ENCODE data around the gene ADGRV1.

Gene ADGRV1

GRCh38 chr5:91065496-91065895 lies 506.9 kb downstream of the ADGRV1 start:
- ChIA-PET POLR2A (no interaction called here), CTCF (no interaction called here)
- no peak for TF ChIP-seq FOXK2 (IDR thresholded peaks at IDR 0.05)
- no peak for DNase-seq (ENCODE audit: extremely low spot score)

- TF ChIP-seq FOXK2 (IDR thresholded peaks at IDR 0.05) = no peak
- no peak for TF ChIP-seq HDGF (IDR thresholded peaks at IDR 0.05; ENCODE audit: borderline replicate concordance)
- no peak for TF ChIP-seq FOXM1 (IDR thresholded peaks at IDR 0.05; ENCODE audit: borderline replicate concordance)
- TF ChIP-seq L3MBTL2 (conservative IDR thresholded peaks at IDR 0.05) = no peak
- TF ChIP-seq SP1 (IDR thresholded peaks at IDR 0.05) = no peak
- no peak for TF ChIP-seq FOXA1 (IDR thresholded peaks at IDR 0.05)
- no peak for TF ChIP-seq LEF1 (IDR thresholded peaks at IDR 0.05; ENCODE audit: borderline replicate concordance)
- ChIA-PET POLR2A (no interaction called here), CTCF (interaction anchor here (0.6 kb wide), 1 partner anchor 30 kb away, joined by 3 read pairs; no protein-coding TSS in a partner anchor)
- DNase-seq (ENCODE audit: extremely low spot score) = no peak
Observed at GRCh38 chr5:91069364-91069763, 510.8 kb downstream of the ADGRV1 start.

- TF ChIP-seq FOXK2 (IDR thresholded peaks at IDR 0.05) = no peak
- no peak for DNase-seq (ENCODE audit: extremely low spot score)
- POLR2A ChIA-PET = interaction anchor here (0.9 kb wide), 1 partner anchor 312 kb away, joined by 3 read pairs; the partner anchor contains the start of gene ARRDC3
- CTCF ChIA-PET = no interaction called here
Observed at GRCh38 chr5:91070761-91071550, 512.4 kb downstream of the ADGRV1 start.

GRCh38 chr5:91072881-91073280 lies 514.3 kb downstream of the ADGRV1 start:
- ChIA-PET POLR2A (interaction anchor here (0.9 kb wide), 1 partner anchor 310 kb away, joined by 3 read pairs; the partner anchor contains the start of gene ARRDC3), CTCF (no interaction called here)
- TF ChIP-seq HDGF (IDR thresholded peaks at IDR 0.05; ENCODE audit: borderline replicate concordance) = no peak
- no peak for TF ChIP-seq LEF1 (IDR thresholded peaks at IDR 0.05; ENCODE audit: borderline replicate concordance)
- no peak for TF ChIP-seq NFRKB (IDR thresholded peaks at IDR 0.05)
- no peak for TF ChIP-seq CTBP1 (IDR thresholded peaks at IDR 0.05; ENCODE audit: borderline replicate concordance)
- TF ChIP-seq FOXA1 (IDR thresholded peaks at IDR 0.05) = no peak
- no peak for TF ChIP-seq TARDBP (IDR thresholded peaks at IDR 0.05)
- no peak for DNase-seq (ENCODE audit: extremely low spot score)

- ChIA-PET POLR2A (no interaction called here), CTCF (interaction anchor here (0.6 kb wide), 1 partner anchor 50 kb away, joined by 3 read pairs; no protein-coding TSS in a partner anchor)
- DNase-seq (ENCODE audit: extremely low spot score) = no peak
- TF ChIP-seq, protein P1, sequence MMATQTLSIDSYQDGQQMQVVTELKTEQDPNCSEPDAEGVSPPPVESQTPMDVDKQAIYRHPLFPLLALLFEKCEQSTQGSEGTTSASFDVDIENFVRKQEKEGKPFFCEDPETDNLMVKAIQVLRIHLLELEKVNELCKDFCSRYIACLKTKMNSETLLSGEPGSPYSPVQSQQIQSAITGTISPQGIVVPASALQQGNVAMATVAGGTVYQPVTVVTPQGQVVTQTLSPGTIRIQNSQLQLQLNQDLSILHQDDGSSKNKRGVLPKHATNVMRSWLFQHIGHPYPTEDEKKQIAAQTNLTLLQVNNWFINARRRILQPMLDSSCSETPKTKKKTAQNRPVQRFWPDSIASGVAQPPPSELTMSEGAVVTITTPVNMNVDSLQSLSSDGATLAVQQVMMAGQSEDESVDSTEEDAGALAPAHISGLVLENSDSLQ (IDR thresholded peaks at IDR 0.05) = no peak
- TF ChIP-seq ZNF384 (IDR thresholded peaks at IDR 0.05) (no peak), CTBP1 (IDR thresholded peaks at IDR 0.05; ENCODE audit: borderline replicate concordance) (no peak), SP1 (IDR thresholded peaks at IDR 0.05) (no peak), FOXM1 (IDR thresholded peaks at IDR 0.05; ENCODE audit: borderline replicate concordance) (no peak), FOXA1 (IDR thresholded peaks at IDR 0.05) (no peak), TARDBP (IDR thresholded peaks at IDR 0.05) (no peak), HDGF (IDR thresholded peaks at IDR 0.05; ENCODE audit: borderline replicate concordance) (no peak), FOXK2 (IDR thresholded peaks at IDR 0.05) (no peak), L3MBTL2 (conservative IDR thresholded peaks at IDR 0.05) (no peak), LEF1 (IDR thresholded peaks at IDR 0.05; ENCODE audit: borderline replicate concordance) (no peak), SUZ12 (IDR thresholded peaks at IDR 0.05) (no peak), ARNT (IDR thresholded peaks at IDR 0.05) (no peak)
Observed at GRCh38 chr5:91074615-91075014, 516.0 kb downstream of the ADGRV1 start.

DNA sequence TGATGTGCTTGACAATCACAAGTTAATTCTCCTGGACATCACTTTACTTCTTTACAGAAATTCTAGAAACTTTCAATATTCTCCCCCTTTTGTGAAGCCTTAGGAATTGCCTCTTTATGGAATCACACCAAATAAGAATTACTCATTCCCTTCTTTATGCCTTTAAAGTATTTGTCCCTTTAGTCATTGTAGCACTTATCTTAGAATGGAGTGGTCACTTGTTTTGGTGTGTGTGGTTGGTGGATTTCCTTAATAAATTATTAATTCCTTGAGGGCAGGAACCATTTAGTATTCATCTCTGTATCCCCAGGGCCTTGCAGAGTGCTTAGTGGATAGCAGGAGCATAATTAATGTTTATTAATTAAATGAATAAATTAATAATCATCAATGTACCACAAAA lies 517.5 kb downstream of the ADGRV1 start:
- TF ChIP-seq ZNF384 (IDR thresholded peaks at IDR 0.05) (no peak), L3MBTL2 (conservative IDR thresholded peaks at IDR 0.05) (no peak), LEF1 (IDR thresholded peaks at IDR 0.05; ENCODE audit: borderline replicate concordance) (no peak)
- POLR2A ChIA-PET = no interaction called here
- no peak for DNase-seq (ENCODE audit: extremely low spot score)
- CTCF ChIA-PET = no interaction called here

DNA sequence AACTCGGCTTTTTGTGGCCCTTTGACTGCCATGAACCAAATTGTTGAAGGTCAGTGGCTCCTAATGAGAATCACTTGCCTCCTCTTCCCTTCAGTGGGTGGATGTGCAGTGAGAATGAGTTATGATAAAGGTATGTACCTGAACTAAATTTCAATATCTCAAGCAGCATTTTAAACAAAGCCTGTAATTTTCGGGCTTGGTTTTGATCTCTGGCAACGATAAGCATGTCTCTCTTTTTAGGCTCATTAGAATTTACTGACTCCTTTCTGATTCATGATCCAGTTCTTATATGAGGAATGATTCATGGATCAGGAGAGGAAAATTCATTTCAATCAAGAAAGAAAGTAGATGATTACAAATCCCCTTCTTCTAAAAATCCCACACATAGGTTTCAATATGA lies 519.0 kb downstream of the ADGRV1 start:
- TF ChIP-seq ZNF384 (IDR thresholded peaks at IDR 0.05) (no peak), CTBP1 (IDR thresholded peaks at IDR 0.05; ENCODE audit: borderline replicate concordance) (no peak), SUZ12 (IDR thresholded peaks at IDR 0.05) (no peak), HDGF (IDR thresholded peaks at IDR 0.05; ENCODE audit: borderline replicate concordance) (no peak), BHLHE40 (IDR thresholded peaks at IDR 0.05; ENCODE audit: borderline replicate concordance) (no peak)
- POLR2A ChIA-PET = no interaction called here
- DNase-seq (ENCODE audit: extremely low spot score) = no peak
- CTCF ChIA-PET = no interaction called here

- TF ChIP-seq ELF4 (IDR thresholded peaks at IDR 0.05) = no peak
- no peak for TF ChIP-seq TARDBP (IDR thresholded peaks at IDR 0.05)
- no peak for TF ChIP-seq SUZ12 (IDR thresholded peaks at IDR 0.05)
- ChIA-PET POLR2A (no interaction called here), CTCF (no interaction called here)
- DNase-seq (ENCODE audit: extremely low spot score) = no peak
Observed at GRCh38 chr5:91079037-91079436, 520.4 kb downstream of the ADGRV1 start.

DNA sequence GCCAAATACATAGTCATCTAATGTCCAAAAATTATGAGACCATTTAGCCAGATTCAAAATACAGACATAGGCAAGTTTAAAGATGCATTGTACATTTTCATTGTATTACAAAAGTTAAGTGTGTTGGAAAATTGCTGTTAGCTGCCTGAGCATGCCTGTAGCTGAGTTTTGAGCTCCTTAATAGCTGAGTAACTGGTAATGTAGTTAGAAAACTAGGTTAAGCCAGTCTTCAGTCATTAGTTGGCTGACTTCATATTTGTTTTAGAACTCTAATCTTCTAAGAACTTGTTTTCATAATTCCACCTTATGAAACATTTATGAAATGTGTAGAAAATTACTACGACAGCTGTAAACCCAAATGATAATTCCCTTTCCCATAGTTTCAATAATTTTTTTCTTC lies 531.2 kb downstream of the ADGRV1 start:
- TF ChIP-seq BHLHE40 (IDR thresholded peaks at IDR 0.05; ENCODE audit: borderline replicate concordance) (no peak), HDGF (IDR thresholded peaks at IDR 0.05; ENCODE audit: borderline replicate concordance) (no peak), FOXK2 (IDR thresholded peaks at IDR 0.05) (no peak), FOXA1 (IDR thresholded peaks at IDR 0.05) (no peak), LEF1 (IDR thresholded peaks at IDR 0.05; ENCODE audit: borderline replicate concordance) (no peak), L3MBTL2 (conservative IDR thresholded peaks at IDR 0.05) (no peak), ELF4 (IDR thresholded peaks at IDR 0.05) (no peak), ARNT (IDR thresholded peaks at IDR 0.05) (no peak)
- TF ChIP-seq, protein P1 (IDR thresholded peaks at IDR 0.05) = no peak
- POLR2A ChIA-PET = interaction anchor here (2.0 kb wide), 1 partner anchor 291 kb away, joined by 6 read pairs; no protein-coding TSS in a partner anchor
- DNase-seq (ENCODE audit: extremely low spot score) = no peak
- CTCF ChIA-PET = no interaction called here
